Astrocyte (in vitro differentiated cells and primary cell): ENCODE measurements around the gene MAPKAPK5. TPM values are rescaled to one million over a fixed set of nuclear protein-coding genes. Genes with fewer than 3 reads are reported as not detected.
A peak's percentile ranks its signal among the peaks of the same experiment; 100 is the strongest.

Experiments used
- DNase-seq: peaks from one replicate; pipeline ENCODE4 v3.0.0-alpha.2; 2010; ENCODE audit warnings: low read depth
- FAIRE-seq: peaks from 2 replicates; lab custom pipeline; 2011; peaks lifted over from hg19 to GRCh38; lab: Jason Lieb, UNC
- H2AFZ ChIP-seq: 2 replicates; pipeline ENCODE4 v1.6.0; 2012; ENCODE audit warnings: low read depth, low read length, inconsistent platforms
- H3K27ac ChIP-seq: 2 replicates; pipeline ENCODE4 v1.5.1; 2011; ENCODE audit warnings: low read depth, low read length, inconsistent platforms
- H3K27me3 ChIP-seq: 2 replicates; pipeline ENCODE4 v1.6.0; 2011; ENCODE audit warnings: low read length, inconsistent platforms; ENCODE audit not compliant: insufficient read depth
- H3K36me3 ChIP-seq: 2 replicates; pipeline ENCODE4 v1.5.1; 2011; ENCODE audit warnings: low read length, inconsistent platforms; ENCODE audit not compliant: insufficient read depth
- H3K4me1 ChIP-seq: 2 replicates; pipeline ENCODE4 v1.5.1; 2011; ENCODE audit warnings: low read length, inconsistent platforms; ENCODE audit not compliant: insufficient read depth
- H3K4me2 ChIP-seq: 2 replicates; pipeline ENCODE4 v1.6.0; 2012; ENCODE audit warnings: low read length, inconsistent platforms
- H3K4me3 ChIP-seq: 2 replicates; pipeline ENCODE4 v1.5.1; 2011; ENCODE audit warnings: low read depth, mild to moderate bottlenecking, low read length, inconsistent platforms; ENCODE audit not compliant: insufficient read depth
- H3K79me2 ChIP-seq: 2 replicates; pipeline ENCODE4 v1.6.0; 2012; ENCODE audit warnings: mild to moderate bottlenecking, low read length, inconsistent platforms; ENCODE audit not compliant: insufficient read depth
- H3K9ac ChIP-seq: 2 replicates; pipeline ENCODE4 v1.6.0; 2012; ENCODE audit warnings: mild to moderate bottlenecking, low read length, inconsistent platforms
- H3K9me3 ChIP-seq: 2 replicates; pipeline ENCODE4 v1.5.1; 2012; ENCODE audit warnings: low read depth, mild to moderate bottlenecking, low read length, inconsistent platforms; ENCODE audit not compliant: insufficient read depth
- H4K20me1 ChIP-seq: 2 replicates; pipeline ENCODE4 v1.6.0; 2012; ENCODE audit warnings: low read length, inconsistent platforms; ENCODE audit not compliant: insufficient read depth
- H3K27ac Mint-ChIP-seq: one replicate; pipeline ENCODE4 v1.8.0; 2021; ENCODE audit warnings: mild to moderate bottlenecking, mixed read lengths; ENCODE audit not compliant: unreplicated experiment
- H3K27me3 Mint-ChIP-seq: one replicate; pipeline ENCODE4 v1.8.0; 2021; ENCODE audit warnings: low read depth, mixed read lengths; ENCODE audit not compliant: unreplicated experiment
- H3K36me3 Mint-ChIP-seq: one replicate; pipeline ENCODE4 v1.8.0; 2021; ENCODE audit warnings: low read depth, mixed read lengths; ENCODE audit not compliant: unreplicated experiment
- H3K4me1 Mint-ChIP-seq: one replicate; pipeline ENCODE4 v1.8.0; 2021; ENCODE audit warnings: low read depth, mixed read lengths; ENCODE audit not compliant: unreplicated experiment
- H3K4me3 Mint-ChIP-seq: one replicate; pipeline ENCODE4 v1.8.0; 2021; ENCODE audit warnings: mild to moderate bottlenecking, moderate library complexity, mixed read lengths; ENCODE audit not compliant: unreplicated experiment
- H3K9me3 Mint-ChIP-seq: one replicate; pipeline ENCODE4 v1.8.0; 2021; ENCODE audit warnings: mild to moderate bottlenecking, mixed read lengths; ENCODE audit not compliant: unreplicated experiment
- CTCF ChIP-seq: IDR thresholded peaks from 2 replicates; pipeline ENCODE4 v1.5.1; 2011; ENCODE audit warnings: low read depth, mild to moderate bottlenecking, inconsistent platforms, low read length, moderate library complexity; ENCODE audit not compliant: insufficient read depth
- EZH2 ChIP-seq: IDR thresholded peaks from 2 replicates; pipeline ENCODE4 v1.6.1; 2012; ENCODE audit warnings: mild to moderate bottlenecking, low read length, inconsistent platforms; ENCODE audit not compliant: insufficient read depth
- total RNA-seq: library from RNA; stranded (reverse); gene quantifications from 2 replicates; pipeline ENCODE4 v1.2.1, GENCODE V29; 2021

MAPKAPK5 gene
- total RNA-seq, 1 donor from 2014 or later = 42.6 TPM

GRCh38 chr12:111841236-111841749, 735 bp upstream of the MAPKAPK5 start:
- H3K36me3 Mint-ChIP-seq = peaks cover 7% of the 10 kb centered on the region
- Histone ChIP-seq H3K9me3 (no peaks in the 10 kb centered on the region), H3K4me2 (peak overlapping the region; percentile 94), H2AFZ (peak overlapping the region; percentile 92), H3K79me2 (peaks cover 69% of the 10 kb centered on the region), H3K27me3 (no peaks in the 10 kb centered on the region), H3K4me3 (peak overlapping the region; percentile 96), H3K27ac (peak overlapping the region; percentile 96), H4K20me1 (peaks cover 17% of the 10 kb centered on the region), H3K36me3 (peaks cover 7% of the 10 kb centered on the region), H3K4me1 (peaks cover 16% of the 10 kb centered on the region), H3K9ac (peak overlapping the region; percentile 93)
- peaks cover 8% of the 10 kb centered on the region for H3K4me1 Mint-ChIP-seq
- TF ChIP-seq CTCF (no peak), EZH2 (no peak)
- H3K27me3 Mint-ChIP-seq = no peaks in the 10 kb centered on the region
- DNase-seq (no peak), FAIRE-seq (no peak)
- peak overlapping the region; percentile 98 for H3K27ac Mint-ChIP-seq
- peak overlapping the region; percentile 99 for H3K4me3 Mint-ChIP-seq
- H3K9me3 Mint-ChIP-seq = no peaks in the 10 kb centered on the region

GRCh38 chr12:111842556-111843396, 748 bp downstream of the MAPKAPK5 start:
- FAIRE-seq (no peak), DNase-seq (no peak)
- Histone ChIP-seq H3K27ac (peak overlapping the region; percentile 96), H3K9ac (peak overlapping the region; percentile 93), H3K27me3 (no peaks in the 10 kb centered on the region), H4K20me1 (peaks cover 32% of the 10 kb centered on the region), H3K4me3 (peak overlapping the region; percentile 96), H2AFZ (peak overlapping the region; percentile 92), H3K79me2 (peaks cover 82% of the 10 kb centered on the region), H3K4me1 (peaks cover 21% of the 10 kb centered on the region), H3K4me2 (peak overlapping the region; percentile 94), H3K9me3 (no peaks in the 10 kb centered on the region), H3K36me3 (peaks cover 7% of the 10 kb centered on the region)
- Mint-ChIP-seq H3K4me1 (peaks cover 8% of the 10 kb centered on the region), H3K27me3 (no peaks in the 10 kb centered on the region), H3K4me3 (peak overlapping the region; percentile 99), H3K36me3 (peaks cover 8% of the 10 kb centered on the region), H3K27ac (peak overlapping the region; percentile 97), H3K9me3 (no peaks in the 10 kb centered on the region)
- no peak for TF ChIP-seq CTCF
- no peak for TF ChIP-seq EZH2
